Measurements from ENCODE around the gene PIGC.

PIGC gene

GRCh38 chr1:172472495-172472894 is 28.6 kb upstream of the PIGC start:
- Histone ChIP-seq H3K27ac (no peak overlapping the region), H3K36me3 (ENCODE audit: insufficient read depth, low read length) (no peaks in the 10 kb centered on the region), H3K4me3 (no peak overlapping the region), H3K9me3 (ENCODE audit: low read depth, low read length) (no peaks in the 10 kb centered on the region), H3K9ac (ENCODE audit: insufficient read length) (no peak overlapping the region)
- no peak for DNase-seq (ENCODE audit: low read depth, low spot score)
- TF ChIP-seq POLR2AphosphoS5 (IDR thresholded peaks at IDR 0.05; ENCODE audit: borderline replicate concordance, low read depth, low read length) (no peak), EZH2 (IDR thresholded peaks at IDR 0.05) (no peak), FOXP2 (optimal IDR thresholded peaks at IDR 0.05; ENCODE audit: control extremely low read depth, extremely low read length, insufficient read depth) (no peak)

GRCh38 chr1:172471666-172472065 is 27.8 kb upstream of the PIGC start:
- Histone ChIP-seq H3K36me3 (ENCODE audit: insufficient read depth, low read length) (no peaks in the 10 kb centered on the region), H3K27ac (no peak overlapping the region), H3K9ac (ENCODE audit: insufficient read length) (no peak overlapping the region), H3K4me3 (no peak overlapping the region), H3K9me3 (ENCODE audit: low read depth, low read length) (no peaks in the 10 kb centered on the region)
- no peak for TF ChIP-seq FOXP2 (optimal IDR thresholded peaks at IDR 0.05; ENCODE audit: control extremely low read depth, extremely low read length, insufficient read depth)
- no peak for TF ChIP-seq EZH2 (IDR thresholded peaks at IDR 0.05)
- no peak for TF ChIP-seq POLR2AphosphoS5 (IDR thresholded peaks at IDR 0.05; ENCODE audit: borderline replicate concordance, low read depth, low read length)
- DNase-seq (ENCODE audit: low read depth, low spot score): no peak

- H3K36me3 ChIP-seq (ENCODE audit: insufficient read depth, low read length): no peaks in the 10 kb centered on the region
These were observed 26.3 kb upstream of the PIGC start for GRCh38 chr1:172470149-172470548.

GRCh38 chr1:172469717-172470116 is 25.8 kb upstream of the PIGC start:
- Histone ChIP-seq H3K27ac (no peak overlapping the region), H3K4me3 (no peak overlapping the region), H3K36me3 (ENCODE audit: insufficient read depth, low read length) (no peaks in the 10 kb centered on the region), H3K9me3 (ENCODE audit: low read depth, low read length) (no peaks in the 10 kb centered on the region), H3K9ac (ENCODE audit: insufficient read length) (no peak overlapping the region)
- no peak for TF ChIP-seq POLR2AphosphoS5 (IDR thresholded peaks at IDR 0.05; ENCODE audit: borderline replicate concordance, low read depth, low read length)
- TF ChIP-seq FOXP2 (optimal IDR thresholded peaks at IDR 0.05; ENCODE audit: control extremely low read depth, extremely low read length, insufficient read depth): no peak
- no peak for TF ChIP-seq EZH2 (IDR thresholded peaks at IDR 0.05)
- no peak for DNase-seq (ENCODE audit: low read depth, low spot score)

More at GRCh38 chr1:172470149-172470548, 26.3 kb upstream of the PIGC start:
- no peak overlapping the region for H3K4me3 ChIP-seq
- H3K9ac ChIP-seq (ENCODE audit: insufficient read length): no peak overlapping the region
- DNase-seq (ENCODE audit: low read depth, low spot score): no peak
- no peak for TF ChIP-seq EZH2 (IDR thresholded peaks at IDR 0.05)
- no peak for TF ChIP-seq FOXP2 (optimal IDR thresholded peaks at IDR 0.05; ENCODE audit: control extremely low read depth, extremely low read length, insufficient read depth)
- no peak for TF ChIP-seq POLR2AphosphoS5 (IDR thresholded peaks at IDR 0.05; ENCODE audit: borderline replicate concordance, low read depth, low read length)
- H3K9me3 ChIP-seq (ENCODE audit: low read depth, low read length): no peaks in the 10 kb centered on the region
- H3K27ac ChIP-seq: no peak overlapping the region

GRCh38 chr1:172468296-172468695 is 24.4 kb upstream of the PIGC start:
- H3K4me3 ChIP-seq: no peak overlapping the region
- TF ChIP-seq EZH2 (IDR thresholded peaks at IDR 0.05): no peak
- no peak for TF ChIP-seq FOXP2 (optimal IDR thresholded peaks at IDR 0.05; ENCODE audit: control extremely low read depth, extremely low read length, insufficient read depth)
- no peak for TF ChIP-seq POLR2AphosphoS5 (IDR thresholded peaks at IDR 0.05; ENCODE audit: borderline replicate concordance, low read depth, low read length)
- no peak for DNase-seq (ENCODE audit: low read depth, low spot score)
- H3K27ac ChIP-seq: no peak overlapping the region
- no peaks in the 10 kb centered on the region for H3K9me3 ChIP-seq (ENCODE audit: low read depth, low read length)
- H3K36me3 ChIP-seq (ENCODE audit: insufficient read depth, low read length): no peaks in the 10 kb centered on the region
- no peak overlapping the region for H3K9ac ChIP-seq (ENCODE audit: insufficient read length)

GRCh38 chr1:172467446-172467845 is 23.6 kb upstream of the PIGC start:
- no peaks in the 10 kb centered on the region for H3K9me3 ChIP-seq (ENCODE audit: low read depth, low read length)
- H3K4me3 ChIP-seq: no peak overlapping the region
- no peak for TF ChIP-seq POLR2AphosphoS5 (IDR thresholded peaks at IDR 0.05; ENCODE audit: borderline replicate concordance, low read depth, low read length)
- no peak for TF ChIP-seq EZH2 (IDR thresholded peaks at IDR 0.05)
- H3K36me3 ChIP-seq (ENCODE audit: insufficient read depth, low read length): no peaks in the 10 kb centered on the region
- no peak overlapping the region for H3K27ac ChIP-seq
- no peak for DNase-seq (ENCODE audit: low read depth, low spot score)
- no peak overlapping the region for H3K9ac ChIP-seq (ENCODE audit: insufficient read length)

GRCh38 chr1:172466795-172467407 is 23.0 kb upstream of the PIGC start:
- Histone ChIP-seq H3K9me3 (ENCODE audit: low read depth, low read length) (no peaks in the 10 kb centered on the region), H3K4me3 (no peak overlapping the region), H3K9ac (ENCODE audit: insufficient read length) (no peak overlapping the region), H3K27ac (no peak overlapping the region), H3K36me3 (ENCODE audit: insufficient read depth, low read length) (no peaks in the 10 kb centered on the region)
- no peak for DNase-seq (ENCODE audit: low read depth, low spot score)
- TF ChIP-seq FOXP2 (optimal IDR thresholded peaks at IDR 0.05; ENCODE audit: control extremely low read depth, extremely low read length, insufficient read depth): no peak
- no peak for TF ChIP-seq POLR2AphosphoS5 (IDR thresholded peaks at IDR 0.05; ENCODE audit: borderline replicate concordance, low read depth, low read length)
- TF ChIP-seq EZH2 (IDR thresholded peaks at IDR 0.05): no peak

GRCh38 chr1:172465617-172466016 is 21.7 kb upstream of the PIGC start:
- no peaks in the 10 kb centered on the region for H3K36me3 ChIP-seq (ENCODE audit: insufficient read depth, low read length)
- H3K9me3 ChIP-seq (ENCODE audit: low read depth, low read length): no peaks in the 10 kb centered on the region
- no peak for DNase-seq (ENCODE audit: low read depth, low spot score)
- no peak overlapping the region for H3K9ac ChIP-seq (ENCODE audit: insufficient read length)
- no peak overlapping the region for H3K4me3 ChIP-seq
- TF ChIP-seq FOXP2 (optimal IDR thresholded peaks at IDR 0.05; ENCODE audit: control extremely low read depth, extremely low read length, insufficient read depth) (no peak), POLR2AphosphoS5 (IDR thresholded peaks at IDR 0.05; ENCODE audit: borderline replicate concordance, low read depth, low read length) (no peak), EZH2 (IDR thresholded peaks at IDR 0.05) (no peak)
- H3K27ac ChIP-seq: no peak overlapping the region

GRCh38 chr1:172460887-172461315 is 17.0 kb upstream of the PIGC start:
- DNase-seq (ENCODE audit: low read depth, low spot score): peak; percentile 64
- H3K36me3 ChIP-seq (ENCODE audit: insufficient read depth, low read length): no peaks in the 10 kb centered on the region

More at GRCh38 chr1:172460887-172461315, 17.0 kb upstream of the PIGC start:
- Histone ChIP-seq H3K27ac (peak overlapping the region; percentile 60), H3K9ac (ENCODE audit: insufficient read length) (no peak overlapping the region), H3K4me3 (peak overlapping the region; percentile 17), H3K9me3 (ENCODE audit: low read depth, low read length) (no peaks in the 10 kb centered on the region)
- TF ChIP-seq POLR2AphosphoS5 (IDR thresholded peaks at IDR 0.05; ENCODE audit: borderline replicate concordance, low read depth, low read length) (no peak), FOXP2 (optimal IDR thresholded peaks at IDR 0.05; ENCODE audit: control extremely low read depth, extremely low read length, insufficient read depth) (no peak), EZH2 (IDR thresholded peaks at IDR 0.05) (no peak)
